GM19438 (cell line): ENCODE data around the gene VWCE.

ENCODE experiments used
- ATAC-seq: cut with Tn5 transposase; IDR thresholded peaks from one replicate; pipeline ENCODE4 v1.9.1; 2021; ENCODE audit warnings: low read depth; ENCODE audit not compliant: unreplicated experiment

VWCE gene

GRCh38 chr11:61328351-61328750 lies 33.2 kb upstream of the VWCE start:
- ATAC-seq = no peak

DNA sequence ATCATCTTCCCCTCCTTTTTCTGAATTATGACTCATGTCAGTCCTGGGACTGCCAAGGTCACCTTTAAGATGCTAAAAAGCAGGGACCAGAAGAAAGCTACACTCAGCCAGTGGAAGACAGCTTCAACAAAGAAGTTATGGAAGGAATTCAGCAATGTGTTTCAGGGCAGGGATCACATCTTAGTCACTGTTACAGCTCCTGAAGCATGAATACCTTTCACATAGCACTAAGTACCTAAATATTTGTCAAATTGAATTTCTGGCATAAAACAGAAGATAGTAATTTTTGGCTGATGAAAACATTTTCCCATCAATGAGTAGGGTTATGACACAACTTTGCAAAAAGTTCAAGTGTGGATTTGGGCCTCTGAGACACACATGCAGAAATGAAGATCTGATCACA lies 32.6 kb upstream of the VWCE start:
- no peak for ATAC-seq

GRCh38 chr11:61325649-61326414 lies 30.7 kb upstream of the VWCE start:
- ATAC-seq = no peak

- ATAC-seq = no peak
These were observed 20.1 kb upstream of the VWCE start for GRCh38 chr11:61315260-61315659.

DNA sequence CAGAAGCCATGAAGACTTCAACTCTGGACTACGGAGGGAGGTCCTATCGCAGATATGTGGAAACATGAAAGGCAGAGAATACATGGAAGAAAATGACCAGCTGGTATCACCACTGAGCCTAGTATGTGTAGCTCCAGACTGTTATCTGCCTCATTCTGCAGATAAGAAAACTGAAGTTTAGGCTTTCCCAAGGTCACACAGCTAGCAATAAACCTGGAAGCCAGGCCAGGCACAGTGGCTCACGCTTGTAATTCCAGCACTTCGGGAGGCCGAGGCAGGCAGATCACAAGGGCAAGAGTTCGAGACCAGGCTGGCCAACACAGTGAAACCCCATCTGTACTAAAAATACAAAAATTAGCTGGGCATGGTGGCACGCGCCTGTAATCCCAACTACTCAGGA lies 15.6 kb upstream of the VWCE start:
- no peak for ATAC-seq

- ATAC-seq = no peak
These were observed 14.6 kb upstream of the VWCE start for GRCh38 chr11:61309739-61310138.

DNA sequence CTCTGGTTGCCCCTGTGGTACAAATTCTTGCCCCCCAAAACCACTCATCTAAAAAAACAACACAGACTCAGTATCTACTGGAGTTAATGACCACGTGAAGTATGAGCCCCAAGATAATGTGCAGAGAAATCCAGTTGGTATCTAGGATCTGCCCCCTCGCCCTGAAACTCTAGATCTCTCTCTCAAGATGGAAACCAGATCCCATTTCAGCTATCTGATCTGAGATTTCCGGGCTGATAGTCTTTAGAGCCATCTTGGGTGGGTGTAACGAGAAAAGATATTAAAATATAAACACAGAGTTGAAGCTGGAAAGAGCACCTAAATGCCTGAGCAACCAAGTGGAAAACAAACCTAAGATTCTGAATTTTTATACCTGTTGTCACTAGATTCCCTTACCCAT lies 14.0 kb upstream of the VWCE start:
- no peak for ATAC-seq

DNA sequence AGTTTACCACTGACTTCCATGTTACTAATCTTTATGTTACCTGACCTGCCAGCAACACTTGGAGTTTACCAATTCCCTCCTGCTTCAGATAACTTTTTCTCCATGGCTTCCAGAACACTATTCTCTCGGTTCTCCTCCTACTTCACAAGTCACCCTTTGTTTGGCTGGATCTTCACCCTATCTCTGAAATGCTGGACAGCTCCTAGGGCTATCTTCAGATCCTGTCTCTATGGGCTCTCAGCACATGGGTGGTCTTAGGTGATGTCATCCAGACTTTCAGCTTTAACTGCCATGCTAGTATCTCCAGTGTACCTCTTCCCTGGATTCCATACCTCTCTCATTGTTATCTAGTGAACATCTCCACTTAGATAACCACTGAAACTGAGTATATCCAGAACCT lies 12.2 kb upstream of the VWCE start:
- no peak for ATAC-seq

DNA sequence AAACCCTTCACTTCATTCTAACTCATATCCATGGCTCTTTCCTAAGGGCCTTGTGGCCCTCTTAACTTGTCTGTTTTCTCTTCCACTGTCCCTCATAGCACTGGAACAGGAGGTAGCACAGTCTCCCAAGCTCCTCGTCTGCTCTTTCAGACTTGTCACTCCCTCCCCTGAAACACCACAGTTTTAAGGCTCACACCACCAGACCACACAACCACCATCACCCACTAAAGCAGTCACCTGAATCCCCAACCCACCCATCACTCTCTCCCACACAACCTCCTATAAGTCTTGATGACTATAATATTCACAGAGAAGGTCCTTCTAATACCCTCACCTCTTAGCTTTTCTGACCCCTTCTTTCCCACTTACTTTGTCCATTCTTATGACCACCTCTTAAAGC lies 11.1 kb upstream of the VWCE start:
- no peak for ATAC-seq

DNA sequence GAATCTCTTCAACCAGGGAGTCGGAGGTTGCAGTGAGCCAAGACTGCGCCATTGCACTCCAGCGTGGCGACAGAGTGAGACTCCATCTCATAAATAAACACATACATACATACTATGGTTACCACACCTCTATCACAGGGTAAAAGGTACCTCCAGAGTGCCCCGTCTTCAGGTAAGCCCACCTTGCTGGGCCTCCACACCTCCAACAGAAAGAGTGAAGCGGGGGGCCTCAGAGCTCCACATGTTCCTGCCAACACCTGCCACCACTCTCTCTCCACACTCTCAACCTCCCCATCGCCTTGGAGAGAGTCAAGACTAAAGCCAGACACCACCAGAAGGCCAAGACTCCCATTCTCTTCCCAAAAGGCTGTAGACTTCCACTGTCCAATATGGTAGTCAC lies 10.3 kb upstream of the VWCE start:
- ATAC-seq = no peak

DNA sequence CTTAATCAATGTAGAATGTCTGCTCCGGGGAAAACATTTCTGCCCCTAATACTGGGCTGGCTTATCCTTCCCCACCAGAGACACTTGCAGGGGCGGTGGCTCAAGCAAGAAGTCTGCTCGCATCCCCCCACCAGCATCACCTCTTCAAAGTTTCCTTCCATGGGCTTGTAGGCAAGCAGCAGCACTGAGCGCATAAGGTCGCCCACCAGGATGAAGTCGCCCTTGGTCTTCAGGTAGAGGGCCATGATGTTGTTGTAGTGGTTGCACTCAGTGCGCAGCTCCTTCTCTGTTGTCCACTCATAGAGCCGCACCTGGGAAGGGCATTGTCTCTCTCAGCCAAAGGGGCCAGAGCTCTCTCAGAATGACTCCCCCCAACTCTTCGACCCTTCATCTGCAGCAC lies 8.6 kb upstream of the VWCE start:
- no peak for ATAC-seq

GRCh38 chr11:61302550-61302949 lies 7.4 kb upstream of the VWCE start:
- ATAC-seq = no peak

GRCh38 chr11:61298663-61299244 lies 3.6 kb upstream of the VWCE start:
- no peak for ATAC-seq

DNA sequence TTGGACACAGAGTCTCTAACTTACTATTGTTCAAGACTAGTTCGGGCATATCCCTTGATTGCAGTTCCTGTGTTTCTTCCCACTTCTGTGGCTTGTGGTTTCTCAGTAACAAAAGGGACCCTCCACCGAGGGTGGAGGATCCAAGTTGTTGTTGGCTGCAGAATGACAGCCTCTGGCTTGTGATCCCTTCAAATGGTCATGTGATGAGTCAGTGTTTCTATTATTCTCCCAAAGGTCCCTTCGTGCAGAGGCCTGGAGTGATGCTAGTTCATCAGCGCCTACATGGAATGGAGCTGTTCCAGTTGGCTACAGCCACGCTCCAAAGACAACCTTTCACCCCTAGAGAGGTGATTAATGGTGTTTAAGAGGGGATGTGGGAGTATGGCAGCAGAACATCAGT lies 2.6 kb upstream of the VWCE start:
- no peak for ATAC-seq

DNA sequence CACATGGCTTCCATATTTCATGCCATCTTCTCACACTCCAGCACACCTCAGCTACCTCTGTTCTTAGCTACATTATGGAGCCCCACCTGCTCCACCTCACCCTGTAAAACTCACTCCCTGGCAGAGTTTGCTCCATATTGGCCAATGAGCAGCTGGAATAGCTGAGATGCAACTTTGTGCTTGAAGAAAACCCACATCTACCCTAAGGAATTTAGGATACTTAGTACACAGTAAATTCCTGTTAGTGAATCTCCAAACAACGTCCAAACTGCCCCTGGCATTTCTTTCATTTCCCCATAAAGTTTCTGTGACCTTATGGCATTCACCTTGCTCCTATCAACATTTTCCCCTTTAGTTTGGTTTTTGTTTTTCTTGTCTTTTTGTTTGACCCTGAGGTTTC lies 2.2 kb upstream of the VWCE start:
- ATAC-seq = no peak

- no peak for ATAC-seq
These were observed 445 bp upstream of the VWCE start for GRCh38 chr11:61295596-61295926.

DNA sequence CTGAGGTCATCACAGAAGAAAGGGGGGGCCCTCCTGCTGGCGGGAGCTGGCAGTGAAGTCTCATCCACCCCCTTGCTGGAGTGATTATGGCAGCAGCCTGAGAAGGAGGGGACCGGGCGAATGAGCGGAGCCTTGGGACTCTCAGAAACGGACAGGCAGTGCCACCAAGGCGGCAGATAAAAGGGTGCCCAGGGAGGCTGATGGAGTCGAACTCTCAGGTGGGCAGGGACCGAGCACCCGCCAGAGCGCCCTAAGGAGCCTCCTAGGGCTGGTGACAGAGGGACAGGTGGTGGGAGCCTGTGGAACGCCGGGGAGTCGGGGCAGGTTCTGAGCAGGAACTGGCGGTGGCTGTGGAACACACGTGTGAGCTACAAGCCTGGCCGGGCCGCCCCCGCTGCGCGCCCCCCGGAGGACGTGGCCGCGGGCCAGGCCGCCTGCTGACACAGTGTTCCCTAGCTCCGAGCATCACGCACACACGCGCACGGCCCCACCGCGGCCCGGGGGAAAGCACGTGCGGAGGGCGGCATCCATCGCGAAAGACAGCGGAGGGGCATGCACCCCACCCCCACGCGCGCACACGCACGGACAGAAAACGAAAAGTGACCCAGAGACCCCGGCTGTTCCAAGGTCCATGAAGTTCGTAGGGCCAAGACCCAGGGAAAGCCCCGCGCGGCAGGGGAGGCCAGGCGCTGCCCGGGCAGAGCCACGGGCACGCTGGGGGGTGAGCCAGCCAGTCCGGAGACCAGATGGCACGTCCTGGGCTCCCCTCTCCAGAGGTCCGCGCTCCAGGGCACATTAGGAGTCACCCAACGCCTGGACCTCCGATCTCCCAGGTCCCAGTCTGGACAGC lies 1.0 kb downstream of the VWCE start:
- peak; percentile 46 for ATAC-seq

DNA sequence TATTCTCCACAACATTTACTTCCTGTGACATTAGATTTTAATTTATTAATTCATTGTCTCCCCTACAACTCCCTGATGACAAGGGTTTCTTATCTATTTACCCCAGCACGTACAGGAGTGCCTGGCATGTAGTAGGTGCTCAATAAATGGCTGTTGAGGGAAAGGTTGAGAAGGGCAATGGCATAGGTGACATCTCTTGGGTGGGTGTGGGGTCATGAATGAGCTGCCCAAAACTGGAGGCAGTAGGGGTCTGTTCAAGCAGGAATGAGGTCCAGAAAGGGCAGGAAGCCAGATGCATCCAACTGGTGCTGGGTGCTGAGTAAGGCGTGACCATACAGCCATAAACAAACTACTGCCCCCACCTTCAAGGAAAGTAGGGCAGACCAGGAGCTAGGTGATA lies 2.8 kb downstream of the VWCE start:
- ATAC-seq = no peak

GRCh38 chr11:61290905-61291690 lies 4.0 kb downstream of the VWCE start:
- ATAC-seq = no peak

GRCh38 chr11:61287338-61287977 lies 7.7 kb downstream of the VWCE start:
- ATAC-seq = no peak

GRCh38 chr11:61283613-61284012 lies 11.5 kb downstream of the VWCE start:
- ATAC-seq = no peak
